OCI-LY3 (cell line): ENCODE results near the gene AKNA.
"Not testable (repeated sequence)": the region's sequence is repeated elsewhere in the genome, so short reads cannot be mapped to it uniquely, and the experiment has no call there.

Source experiments
- CTCF ChIP-seq: fragments of 200-600, 300-600 bp; sonication (generic); IDR thresholded peaks from 2 replicates; pipeline ENCODE4 v1.5.1; 2014; ENCODE audit warnings: antibody characterized with exemption, low read length, low read depth
- EZH2phosphoT487 ChIP-seq: fragments of 200-600 bp; shearing (Covaris generic); IDR thresholded peaks from 2 replicates; pipeline ENCODE4 v1.6.1; 2018; ENCODE audit warnings: antibody characterized with exemption, mixed run types, low read depth

GRCh38 chr9:114324965-114325364, 62.8 kb downstream of the AKNA start:
- not testable (repeated sequence) for TF ChIP-seq CTCF, EZH2phosphoT487
